HepG2 (cell line): Measurements from ENCODE around the gene PPP1R3C. TPM values are rescaled to one million over a fixed set of nuclear protein-coding genes. Genes with fewer than 3 reads are reported as not detected.

Experiments used
- ASH2L ChIP-seq: fragments of 300-600, 200-600 bp; sonication (generic); IDR thresholded peaks from 2 replicates; pipeline ENCODE4 v1.7.0; 2017; ENCODE audit warnings: low read depth, mild to moderate bottlenecking, moderate library complexity, mixed read lengths, low read length; ENCODE audit not compliant: insufficient read length
- ERF ChIP-seq: IDR thresholded peaks from 2 replicates; pipeline ENCODE4 v1.6.1; 2018; ENCODE audit warnings: missing biosample characterization, missing genetic modification reagents
- FOXA3 ChIP-seq: IDR thresholded peaks from 2 replicates; pipeline ENCODE4 v1.6.1; 2016; ENCODE audit warnings: missing genetic modification reagents, missing compliant biosample characterization
- GATAD2A ChIP-seq: IDR thresholded peaks from 2 replicates; pipeline ENCODE4 v1.6.1; 2016
- HOXA7 ChIP-seq: sonication (generic); formaldehyde crosslinking; IDR thresholded peaks from 2 replicates; pipeline ENCODE4 v1.8.1; 2022; ENCODE audit warnings: mild to moderate bottlenecking, missing genetic modification reagents, moderate library complexity
- IRF2 ChIP-seq: IDR thresholded peaks from 2 replicates; pipeline ENCODE4 v1.6.1; 2018; ENCODE audit warnings: missing genetic modification reagents, missing compliant biosample characterization
- JARID2 ChIP-seq: sonication (generic); formaldehyde crosslinking; IDR thresholded peaks from 2 replicates; pipeline ENCODE4 v1.8.1; 2023; ENCODE audit warnings: missing genetic modification reagents, inconsistent platforms; ENCODE audit not compliant: insufficient replicate concordance
- NCOA2 ChIP-seq: sonication (generic); formaldehyde crosslinking; IDR thresholded peaks from 2 replicates; pipeline ENCODE4 v1.8.0; 2022; ENCODE audit warnings: inconsistent platforms
- NFIC ChIP-seq: IDR thresholded peaks from 2 replicates; pipeline ENCODE4 v1.6.1; 2012; ENCODE audit warnings: mild to moderate bottlenecking, low read length, inconsistent platforms
- NFYC ChIP-seq: IDR thresholded peaks from 2 replicates; pipeline ENCODE4 v1.6.1; 2016; ENCODE audit warnings: missing genetic modification reagents, missing compliant biosample characterization
- SOX5 ChIP-seq: IDR thresholded peaks from 2 replicates; pipeline ENCODE4 v1.6.1; 2016; ENCODE audit warnings: borderline replicate concordance
- SOX6 ChIP-seq, 2 experiments: fragments of 450-650 bp in 1 of 2; sonication (generic) in 1 of 2; formaldehyde crosslinking in 1 of 2; IDR thresholded peaks; 2 replicates each; pipeline versions ENCODE4 v1.4.0 to v1.6.1; 2017 to 2020; ENCODE audit warnings: antibody characterized with exemption in 1 of 2, mild to moderate bottlenecking in 1 of 2, missing genetic modification reagents in 1 of 2
- SRF ChIP-seq: IDR thresholded peaks from 2 replicates; pipeline ENCODE4 v1.6.1; 2011; ENCODE audit warnings: mild to moderate bottlenecking, low read depth, low read length, moderate library complexity
- ZBTB42 ChIP-seq: sonication (generic); formaldehyde crosslinking; IDR thresholded peaks from 2 replicates; pipeline ENCODE4 v1.5.0; 2020; ENCODE audit warnings: mild to moderate bottlenecking, missing genetic modification reagents
- ZMYM4 ChIP-seq: sonication (generic); formaldehyde crosslinking; IDR thresholded peaks from 2 replicates; pipeline ENCODE4 v1.8.1; 2023; ENCODE audit warnings: mild to moderate bottlenecking, missing genetic modification reagents
- ZNF292 ChIP-seq: sonication (generic); formaldehyde crosslinking; IDR thresholded peaks from 2 replicates; pipeline ENCODE4 v1.8.1; 2022; ENCODE audit warnings: mild to moderate bottlenecking, low read depth, missing genetic modification reagents, borderline replicate concordance
- ZNF484 ChIP-seq: sonication (generic); formaldehyde crosslinking; IDR thresholded peaks from 2 replicates; pipeline ENCODE4 v1.5.1; 2020; ENCODE audit warnings: mild to moderate bottlenecking, low read depth, missing genetic modification reagents, borderline replicate concordance
- polyA plus RNA-seq, 8 experiments: library from polyadenylated mRNA; depleted of rRNA in 3 of 8; stranded (reverse) in 7 of 8; unstranded in 1 of 8; fragments of >200 nt; fragmentation: Illumina TruSeq in 4 of 8; extraction: Trizol in 4 of 8; gene quantifications; 2 replicates each; pipeline versions ENCODE4 v1.2.1 to v1.2.3, GENCODE V29; 2011 to 2016; ENCODE audit warnings: low read depth in 4 of 8, missing spikeins in 1 of 8, mixed read lengths in 1 of 8; ENCODE audit not compliant: insufficient read depth in 1 of 8
- total RNA-seq, 5 experiments: library from RNA; depleted of rRNA; stranded (reverse); fragments of >200 nt; fragmentation: Illumina TruSeq; extraction: Trizol; gene quantifications; 2 replicates each; pipeline ENCODE4 v1.2.3, GENCODE V29; 2016; ENCODE audit warnings: low read depth in 1 of 5
- TF ChIP-seq, protein P1 (sequence below): IDR thresholded peaks from 2 replicates; pipeline ENCODE4 v1.4.0; 2020; ENCODE audit warnings: mild to moderate bottlenecking, missing genetic modification reagents
- TF ChIP-seq, protein P2 (sequence below): sonication (generic); formaldehyde crosslinking; IDR thresholded peaks from 2 replicates; pipeline ENCODE4 v1.4.0; 2020; ENCODE audit warnings: missing genetic modification reagents
- TF ChIP-seq, protein P3 (sequence below): IDR thresholded peaks from 2 replicates; pipeline ENCODE4 v1.6.1; 2018; ENCODE audit warnings: missing genetic modification reagents
- TF ChIP-seq, protein P4 (sequence below): sonication (generic); formaldehyde crosslinking; IDR thresholded peaks from 2 replicates; pipeline ENCODE4 v1.4.0; 2020; ENCODE audit warnings: missing genetic modification reagents

Gene PPP1R3C
- total and polyA plus RNA-seq, 2 of the 13 experiments (the other 11 are each of a cell fraction or from before 2014, with no cell fraction given) = 13.3 to 14.8 TPM

DNA sequence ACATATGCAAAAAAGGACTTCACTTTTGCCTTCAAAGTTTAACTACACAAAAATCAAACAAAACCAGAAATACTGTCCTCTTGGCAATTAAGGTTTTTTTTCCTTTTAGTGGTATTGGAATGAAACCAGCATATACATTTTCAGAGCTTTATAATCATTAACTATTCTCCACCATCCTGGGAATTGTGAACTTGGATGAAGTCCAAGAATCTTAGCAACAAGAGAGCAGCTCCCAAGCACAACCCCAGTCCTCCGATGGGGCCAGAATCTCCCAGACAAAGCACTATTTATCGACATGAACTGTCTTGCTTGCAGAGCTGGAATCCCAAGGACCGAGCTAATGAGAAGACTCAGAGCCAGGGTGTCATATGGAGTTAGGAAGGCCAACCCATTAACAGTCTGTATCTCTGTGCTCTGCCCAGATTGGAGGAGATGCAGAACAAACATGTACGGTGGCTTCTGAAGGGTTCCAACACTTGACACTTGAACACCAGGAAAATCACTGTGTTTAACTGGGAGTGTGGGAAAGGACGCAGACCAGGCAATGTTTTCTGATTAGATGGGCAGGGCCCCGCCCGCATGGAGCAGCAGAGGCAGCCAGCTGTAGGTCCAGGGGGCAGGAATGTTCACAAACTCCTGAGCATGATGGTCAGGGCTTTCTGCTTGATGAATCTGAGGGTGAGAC lies 35.5 kb downstream of the PPP1R3C start (continued):
- TF ChIP-seq, protein P1, sequence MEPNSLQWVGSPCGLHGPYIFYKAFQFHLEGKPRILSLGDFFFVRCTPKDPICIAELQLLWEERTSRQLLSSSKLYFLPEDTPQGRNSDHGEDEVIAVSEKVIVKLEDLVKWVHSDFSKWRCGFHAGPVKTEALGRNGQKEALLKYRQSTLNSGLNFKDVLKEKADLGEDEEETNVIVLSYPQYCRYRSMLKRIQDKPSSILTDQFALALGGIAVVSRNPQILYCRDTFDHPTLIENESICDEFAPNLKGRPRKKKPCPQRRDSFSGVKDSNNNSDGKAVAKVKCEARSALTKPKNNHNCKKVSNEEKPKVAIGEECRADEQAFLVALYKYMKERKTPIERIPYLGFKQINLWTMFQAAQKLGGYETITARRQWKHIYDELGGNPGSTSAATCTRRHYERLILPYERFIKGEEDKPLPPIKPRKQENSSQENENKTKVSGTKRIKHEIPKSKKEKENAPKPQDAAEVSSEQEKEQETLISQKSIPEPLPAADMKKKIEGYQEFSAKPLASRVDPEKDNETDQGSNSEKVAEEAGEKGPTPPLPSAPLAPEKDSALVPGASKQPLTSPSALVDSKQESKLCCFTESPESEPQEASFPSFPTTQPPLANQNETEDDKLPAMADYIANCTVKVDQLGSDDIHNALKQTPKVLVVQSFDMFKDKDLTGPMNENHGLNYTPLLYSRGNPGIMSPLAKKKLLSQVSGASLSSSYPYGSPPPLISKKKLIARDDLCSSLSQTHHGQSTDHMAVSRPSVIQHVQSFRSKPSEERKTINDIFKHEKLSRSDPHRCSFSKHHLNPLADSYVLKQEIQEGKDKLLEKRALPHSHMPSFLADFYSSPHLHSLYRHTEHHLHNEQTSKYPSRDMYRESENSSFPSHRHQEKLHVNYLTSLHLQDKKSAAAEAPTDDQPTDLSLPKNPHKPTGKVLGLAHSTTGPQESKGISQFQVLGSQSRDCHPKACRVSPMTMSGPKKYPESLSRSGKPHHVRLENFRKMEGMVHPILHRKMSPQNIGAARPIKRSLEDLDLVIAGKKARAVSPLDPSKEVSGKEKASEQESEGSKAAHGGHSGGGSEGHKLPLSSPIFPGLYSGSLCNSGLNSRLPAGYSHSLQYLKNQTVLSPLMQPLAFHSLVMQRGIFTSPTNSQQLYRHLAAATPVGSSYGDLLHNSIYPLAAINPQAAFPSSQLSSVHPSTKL (CRISPR knock-in tag) = peak; percentile 11; the same call in 1 of the 2 replicates
- TF ChIP-seq IRF2 (CRISPR knock-in tag) (0 out of 2 replicates have a peak, but pooled peaks have one; percentile 36), NCOA2 (CRISPR knock-in tag) (0 out of 2 replicates have a peak, but pooled peaks have one; percentile 15), ASH2L (peak; percentile 28), JARID2 (CRISPR knock-in tag) (no peak), NFIC (0 out of 2 replicates have a peak, but pooled peaks have one; percentile 29), SOX6 (IDR thresholded peaks at IDR 0.05) (no peak), SOX6 (CRISPR knock-in tag; IDR thresholded peaks at IDR 0.05) (peak; percentile 39; the same call in 1 of the 2 replicates), ZBTB42 (no peak), SOX5 (CRISPR knock-in tag) (peak; percentile 31), ZMYM4 (CRISPR knock-in tag) (peak; percentile 34; the same call in 1 of the 2 replicates), SRF (no peak), ZNF292 (peak; percentile 42; the same call in 1 of the 2 replicates), FOXA3 (0 out of 2 replicates have a peak, but pooled peaks have one; percentile 25), GATAD2A (no peak), ERF (CRISPR knock-in tag) (0 out of 2 replicates have a peak, but pooled peaks have one; percentile 25), ZNF484 (CRISPR knock-in tag) (no peak), NFYC (CRISPR knock-in tag) (peak; percentile 16; the same call in 1 of the 2 replicates), HOXA7 (no peak)
- TF ChIP-seq, protein P2, sequence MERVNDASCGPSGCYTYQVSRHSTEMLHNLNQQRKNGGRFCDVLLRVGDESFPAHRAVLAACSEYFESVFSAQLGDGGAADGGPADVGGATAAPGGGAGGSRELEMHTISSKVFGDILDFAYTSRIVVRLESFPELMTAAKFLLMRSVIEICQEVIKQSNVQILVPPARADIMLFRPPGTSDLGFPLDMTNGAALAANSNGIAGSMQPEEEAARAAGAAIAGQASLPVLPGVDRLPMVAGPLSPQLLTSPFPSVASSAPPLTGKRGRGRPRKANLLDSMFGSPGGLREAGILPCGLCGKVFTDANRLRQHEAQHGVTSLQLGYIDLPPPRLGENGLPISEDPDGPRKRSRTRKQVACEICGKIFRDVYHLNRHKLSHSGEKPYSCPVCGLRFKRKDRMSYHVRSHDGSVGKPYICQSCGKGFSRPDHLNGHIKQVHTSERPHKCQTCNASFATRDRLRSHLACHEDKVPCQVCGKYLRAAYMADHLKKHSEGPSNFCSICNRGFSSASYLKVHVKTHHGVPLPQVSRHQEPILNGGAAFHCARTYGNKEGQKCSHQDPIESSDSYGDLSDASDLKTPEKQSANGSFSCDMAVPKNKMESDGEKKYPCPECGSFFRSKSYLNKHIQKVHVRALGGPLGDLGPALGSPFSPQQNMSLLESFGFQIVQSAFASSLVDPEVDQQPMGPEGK (CRISPR knock-in tag) = peak; percentile 44; the same call in 1 of the 2 replicates
- TF ChIP-seq, protein P3, sequence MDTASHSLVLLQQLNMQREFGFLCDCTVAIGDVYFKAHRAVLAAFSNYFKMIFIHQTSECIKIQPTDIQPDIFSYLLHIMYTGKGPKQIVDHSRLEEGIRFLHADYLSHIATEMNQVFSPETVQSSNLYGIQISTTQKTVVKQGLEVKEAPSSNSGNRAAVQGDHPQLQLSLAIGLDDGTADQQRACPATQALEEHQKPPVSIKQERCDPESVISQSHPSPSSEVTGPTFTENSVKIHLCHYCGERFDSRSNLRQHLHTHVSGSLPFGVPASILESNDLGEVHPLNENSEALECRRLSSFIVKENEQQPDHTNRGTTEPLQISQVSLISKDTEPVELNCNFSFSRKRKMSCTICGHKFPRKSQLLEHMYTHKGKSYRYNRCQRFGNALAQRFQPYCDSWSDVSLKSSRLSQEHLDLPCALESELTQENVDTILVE = 0 out of 2 replicates have a peak, but pooled peaks have one; percentile 32
- TF ChIP-seq, protein P4, sequence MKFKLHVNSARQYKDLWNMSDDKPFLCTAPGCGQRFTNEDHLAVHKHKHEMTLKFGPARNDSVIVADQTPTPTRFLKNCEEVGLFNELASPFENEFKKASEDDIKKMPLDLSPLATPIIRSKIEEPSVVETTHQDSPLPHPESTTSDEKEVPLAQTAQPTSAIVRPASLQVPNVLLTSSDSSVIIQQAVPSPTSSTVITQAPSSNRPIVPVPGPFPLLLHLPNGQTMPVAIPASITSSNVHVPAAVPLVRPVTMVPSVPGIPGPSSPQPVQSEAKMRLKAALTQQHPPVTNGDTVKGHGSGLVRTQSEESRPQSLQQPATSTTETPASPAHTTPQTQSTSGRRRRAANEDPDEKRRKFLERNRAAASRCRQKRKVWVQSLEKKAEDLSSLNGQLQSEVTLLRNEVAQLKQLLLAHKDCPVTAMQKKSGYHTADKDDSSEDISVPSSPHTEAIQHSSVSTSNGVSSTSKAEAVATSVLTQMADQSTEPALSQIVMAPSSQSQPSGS = 0 out of 2 replicates have a peak, but pooled peaks have one; percentile 15
